Measurements from ENCODE around the gene EZR. TPM values are rescaled to one million over a fixed set of nuclear protein-coding genes. Genes with fewer than 3 reads are reported as not detected.
A peak's percentile ranks its signal among the peaks of the same experiment; 100 is the strongest.

Gene EZR
- total and polyA plus RNA-seq, 9 of the 15 experiments (the other 6 are each of a cell fraction or from before 2014, with no cell fraction given), result 36.5 to 162 (median 104) TPM

DNA sequence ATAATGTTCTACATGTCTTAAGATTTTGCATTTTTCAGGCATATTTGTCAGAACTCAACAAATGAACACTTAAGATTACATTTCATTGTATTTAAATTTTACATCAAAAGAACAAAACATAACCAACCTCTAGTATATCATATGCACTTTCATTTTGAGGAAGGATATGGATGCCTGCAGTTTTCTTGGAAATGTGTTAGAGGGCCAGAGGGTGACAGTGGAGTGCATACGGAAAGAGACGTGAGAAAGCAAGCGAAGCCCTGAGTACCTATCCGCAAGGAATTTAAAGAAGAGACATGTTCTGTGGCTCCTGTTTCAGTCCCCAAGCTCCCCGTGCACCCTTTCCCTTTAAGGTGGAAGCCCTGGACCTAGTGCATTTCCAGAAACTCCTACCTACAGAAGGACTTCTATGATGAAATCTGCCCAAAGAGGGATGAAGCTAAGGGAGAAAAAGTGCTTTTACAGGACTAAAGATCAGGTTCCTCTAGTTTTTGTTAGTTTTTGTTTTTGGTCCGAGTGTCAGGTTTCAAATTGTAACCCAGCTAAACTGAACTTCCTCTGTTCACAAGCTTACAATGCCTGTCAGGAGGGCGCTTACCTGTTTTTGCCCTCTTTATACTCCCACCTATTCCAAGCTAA is 38.8 kb downstream of the EZR start:
- 97% methylated on average over 7 of the region's 7 CpGs for WGBS (ENCODE audit: insufficient coverage, low coverage, missing lambda C conversion rate)

DNA sequence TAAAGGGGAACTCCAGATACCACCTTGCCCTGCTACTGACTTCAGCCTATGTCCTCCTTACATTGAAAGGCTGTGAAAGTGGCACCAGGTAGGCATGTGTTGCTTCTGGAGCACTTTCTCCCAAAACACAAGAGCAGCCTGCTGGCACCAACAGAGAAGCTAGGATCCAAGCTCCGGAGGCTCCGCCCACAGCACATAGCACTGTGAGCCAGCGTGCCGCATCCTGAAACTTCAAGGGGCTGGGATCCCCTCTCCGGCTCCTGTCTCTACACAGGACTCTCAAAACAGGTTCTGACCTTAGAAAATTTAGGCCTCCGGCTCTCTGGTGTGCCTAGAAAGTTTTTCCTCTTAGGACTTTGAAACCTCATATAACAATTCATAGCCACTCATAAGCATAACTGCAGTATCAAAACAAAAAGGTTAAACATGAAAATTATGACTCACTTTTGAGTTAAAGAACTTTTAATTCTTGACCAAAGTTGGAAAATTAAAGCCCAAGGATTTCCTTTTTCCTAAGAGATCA is 41.1 kb downstream of the EZR start:
- no peak overlapping the region for H3K27ac ChIP-seq (ENCODE audit: extremely low read depth, low read depth, low read length)
- POLR2A ChIA-PET, result no interaction called here
- H3K4me1 ChIP-seq (replicated peaks in 1 of 2; ENCODE audit: control insufficient read depth in 2 of 2, insufficient read depth in 2 of 2, low read length in 2 of 2), result no peaks in the 10 kb centered on the region
- peaks cover 94% of the 10 kb centered on the region for H3K36me3 ChIP-seq (ENCODE audit: control insufficient read depth, insufficient read depth, low read length)
- no TSS peak for BruUV-seq (replicated peaks)
- H3K27me3 ChIP-seq (ENCODE audit: control insufficient read depth in 2 of 2, insufficient read depth in 2 of 2, low read length in 2 of 2), result no peaks in the 10 kb centered on the region
- 99% methylated on average over 6 of the region's 6 CpGs for WGBS (ENCODE audit: insufficient coverage, low coverage, missing lambda C conversion rate)
- in situ Hi-C loops (cut with MboI) (no loop called here), intact Hi-C loops (cut with micrococcal nuclease) (no loop called here)
- H2AFZ ChIP-seq (ENCODE audit: low read depth, low read length), result no peak overlapping the region
- ATAC-seq (no peak), DNase-seq (ENCODE audit: extremely low read depth in 1 of 4, low spot score in 3 of 4) (no peak), FAIRE-seq (no peak)
- no peak overlapping the region for H3K4me2 ChIP-seq (ENCODE audit: insufficient read depth, low read length)
- no peak overlapping the region for H3K4me3 ChIP-seq
- H3K9me3 ChIP-seq (replicated peaks; ENCODE audit: control insufficient read depth, insufficient read depth, low read depth, low read length), result no peaks in the 10 kb centered on the region
- no peaks in the 10 kb centered on the region for H3K9me1 ChIP-seq (ENCODE audit: control insufficient read depth, insufficient read depth, low read length)
- H3K79me2 ChIP-seq (ENCODE audit: control insufficient read depth, insufficient read depth, low read length), result no peaks in the 10 kb centered on the region
- no peak for TF ChIP-seq E2F4 (CRISPR knock-in tag; IDR thresholded peaks at IDR 0.05; ENCODE audit: low read depth)
- no peak overlapping the region for H3K9ac ChIP-seq (ENCODE audit: insufficient read depth in 1 of 2, low read depth in 2 of 2, low read length in 2 of 2)
- peaks cover 3% of the 10 kb centered on the region for H4K20me1 ChIP-seq (replicated peaks; ENCODE audit: control insufficient read depth, insufficient read depth, low read length)
- CTCF ChIA-PET (ENCODE audit: low intra/inter-chr PET ratio), result no interaction called here

More for the DNA sequence above, 38.8 kb downstream of the EZR start:
- no peak overlapping the region for H3K4me3 ChIP-seq
- in situ Hi-C loops (cut with MboI) (loop anchor here (10.0 kb wide), 1 partner anchor 324 kb away; no protein-coding TSS in a partner anchor), intact Hi-C loops (cut with micrococcal nuclease) (no loop called here)
- H3K36me3 ChIP-seq (ENCODE audit: control insufficient read depth, insufficient read depth, low read length), result peaks cover 94% of the 10 kb centered on the region
- H3K27ac ChIP-seq (ENCODE audit: extremely low read depth, low read depth, low read length), result no peak overlapping the region
- DNase-seq (ENCODE audit: extremely low read depth in 1 of 4, low spot score in 3 of 4) (no peak), ATAC-seq (no peak), FAIRE-seq (no peak)
- no peak overlapping the region for H2AFZ ChIP-seq (ENCODE audit: low read depth, low read length)
- H4K20me1 ChIP-seq (replicated peaks; ENCODE audit: control insufficient read depth, insufficient read depth, low read length), result peaks cover 3% of the 10 kb centered on the region
- H3K9me3 ChIP-seq (replicated peaks; ENCODE audit: control insufficient read depth, insufficient read depth, low read depth, low read length), result no peaks in the 10 kb centered on the region
- TSS peak; percentile 7 for BruUV-seq (replicated peaks)
- ChIA-PET POLR2A (interaction anchor here (0.9 to 1.6 kb wide), 5 partner anchors 8 to 16 kb away, joined by 3 to 7 read pairs (median 4); no protein-coding TSS in a partner anchor), CTCF (ENCODE audit: low intra/inter-chr PET ratio) (no interaction called here)
- H3K27me3 ChIP-seq (ENCODE audit: control insufficient read depth in 2 of 2, insufficient read depth in 2 of 2, low read length in 2 of 2), result no peaks in the 10 kb centered on the region
- H3K4me1 ChIP-seq (replicated peaks in 1 of 2; ENCODE audit: control insufficient read depth in 2 of 2, insufficient read depth in 2 of 2, low read length in 2 of 2), result no peaks in the 10 kb centered on the region
- no peaks in the 10 kb centered on the region for H3K9me1 ChIP-seq (ENCODE audit: control insufficient read depth, insufficient read depth, low read length)
- TF ChIP-seq POLR2G (IDR thresholded peaks at IDR 0.05; ENCODE audit: low read depth, low read length) (0 out of 2 replicates have a peak, but pooled peaks have one; percentile 7), RBM22 (IDR thresholded peaks at IDR 0.05; ENCODE audit: low read depth, low read length, poor library complexity, severe bottlenecking) (peak; percentile 74), FOXM1 (IDR thresholded peaks at IDR 0.05; ENCODE audit: low read depth) (no peak), FOXM1 (CRISPR knock-in tag; IDR thresholded peaks at IDR 0.05; ENCODE audit: low read depth) (no peak)
- no peaks in the 10 kb centered on the region for H3K79me2 ChIP-seq (ENCODE audit: control insufficient read depth, insufficient read depth, low read length)
- H3K4me2 ChIP-seq (ENCODE audit: insufficient read depth, low read length), result no peak overlapping the region
- no peak overlapping the region for H3K9ac ChIP-seq (ENCODE audit: insufficient read depth in 1 of 2, low read depth in 2 of 2, low read length in 2 of 2)
